Prostate gland (tissue), 2 donors: ENCODE data around the gene ALDH1L2. TPM values are rescaled to one million over a fixed set of nuclear protein-coding genes. Genes with fewer than 3 reads are reported as not detected.

Experiments used
- DNase-seq: peaks from one replicate; pipeline ENCODE4 v3.0.0-alpha.2; 2019; ENCODE audit warnings: low spot score
- H3K27ac ChIP-seq, 2 donors: fragments of 200-600 bp; sonication (generic); 2 replicates each; pipeline ENCODE4 v1.5.1; 2017 to 2019
- H3K27me3 ChIP-seq: fragments of 200-600 bp; sonication (generic); replicated peaks from 2 replicates; pipeline ENCODE4 v1.5.1; 2019; ENCODE audit not compliant: insufficient read depth
- H3K36me3 ChIP-seq, 2 donors: fragments of 200-600 bp; sonication (generic); 1 replicate in 1 of 2; 2 replicates in 1 of 2; pipeline versions ENCODE4 v1.5.1 to v1.8.1; 2017 to 2019
- H3K4me1 ChIP-seq: fragments of 200-600 bp; sonication (generic); replicated peaks from 2 replicates; pipeline ENCODE4 v1.5.1; 2019
- H3K4me3 ChIP-seq, 2 donors: fragments of 200-600 bp; sonication (generic); 2 replicates each; pipeline ENCODE4 v1.5.1; 2017 to 2019
- H3K9me3 ChIP-seq: fragments of 200-600 bp; sonication (generic); 2 replicates; pipeline ENCODE4 v1.5.1; 2017
- CTCF ChIP-seq, 4 experiments: fragments of 200-600 bp in 2 of 4; fragments of 450-650 bp in 2 of 4; sonication (generic) in 2 of 4; IDR thresholded peaks; 1 replicate in 3 of 4; 2 replicates in 1 of 4; pipeline ENCODE4 v1.5.1; 2016 to 2019; ENCODE audit warnings: antibody characterized with exemption in 4 of 4, mild to moderate bottlenecking in 2 of 4, moderate library complexity in 2 of 4
- POLR2A ChIP-seq: fragments of 450-650 bp; IDR thresholded peaks from one replicate; pipeline ENCODE4 v1.6.1; 2016; ENCODE audit warnings: antibody characterized with exemption, mild to moderate bottlenecking
- POLR2AphosphoS5 ChIP-seq: sonication (generic); formaldehyde crosslinking; IDR thresholded peaks from one replicate; pipeline ENCODE4 v1.6.1; 2017; ENCODE audit warnings: antibody characterized with exemption
- WGBS: methylation state at CpG from one replicate; pipeline ENCODE4 v1.1.5; 2018; 5-methylcytosine and 5-hydroxymethylcytosine counted together
- intact Hi-C: fragments of 100-400 bp; cut with DNase I; formaldehyde crosslinking; loops from one replicate; pipeline ENCODE4 v1.14.2; 2022
- total RNA-seq, 2 donors: library from RNA; depleted of rRNA; stranded (reverse); fragments of >200 nt; gene quantifications; one replicate each; pipeline ENCODE4 v1.1.0, GENCODE V29; 2016

The ALDH1L2 gene
- total RNA-seq, 2 donors from 2014 or later, result 2.6 to 5.3 TPM

- Histone ChIP-seq H3K27me3 (no peaks in the 10 kb centered on the region), H3K9me3 (no peaks in the 10 kb centered on the region), H3K27ac (no peak overlapping the region), H3K36me3 (no peaks in the 10 kb centered on the region), H3K4me3 (no peak overlapping the region), H3K4me1 (no peaks in the 10 kb centered on the region)
- 93% methylated on average over 4 of the region's 4 CpGs for WGBS
- DNase-seq, result no peak
- TF ChIP-seq CTCF (IDR thresholded peaks at IDR 0.05) (no peak), POLR2AphosphoS5 (no peak), POLR2A (no peak)
- intact Hi-C loops, result no loop called here
These were observed 66.2 kb downstream of the ALDH1L2 start for GRCh38 chr12:105018012-105018411.

GRCh38 chr12:105015543-105015942, 68.7 kb downstream of the ALDH1L2 start:
- intact Hi-C loops, result no loop called here
- no peak for DNase-seq
- Histone ChIP-seq H3K4me3 (no peak overlapping the region), H3K27ac (no peak overlapping the region), H3K9me3 (no peaks in the 10 kb centered on the region), H3K36me3 (no peaks in the 10 kb centered on the region), H3K4me1 (no peaks in the 10 kb centered on the region), H3K27me3 (no peaks in the 10 kb centered on the region)
- no peak for TF ChIP-seq POLR2AphosphoS5
- no peak for TF ChIP-seq POLR2A
- TF ChIP-seq CTCF (IDR thresholded peaks at IDR 0.05), result no peak
- 94% methylated on average over 4 of the region's 4 CpGs for WGBS

DNA sequence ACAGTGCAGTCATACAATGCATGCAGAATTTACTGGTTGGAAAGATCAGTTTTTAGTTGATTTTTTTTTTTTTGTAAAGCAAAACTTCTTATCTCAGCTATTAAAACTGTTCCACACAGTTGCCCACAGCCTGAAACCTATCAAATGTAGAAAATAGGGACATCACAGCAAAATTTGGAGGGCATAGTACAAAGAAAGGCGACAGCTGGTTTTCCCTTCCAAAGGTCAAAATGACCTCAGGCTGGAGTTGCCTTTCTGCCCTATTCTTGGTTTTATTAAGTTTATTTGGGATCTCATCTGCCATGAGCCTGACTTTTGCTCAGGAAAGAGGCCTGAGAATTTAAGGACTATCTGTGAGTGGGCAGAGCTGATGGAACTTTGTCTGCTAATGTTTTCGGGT, 69.7 kb downstream of the ALDH1L2 start:
- DNase-seq, result no peak

GRCh38 chr12:105013892-105014291, 70.4 kb downstream of the ALDH1L2 start:
- intact Hi-C loops, result no loop called here
- DNase-seq, result no peak
- Histone ChIP-seq H3K4me3 (no peak overlapping the region), H3K27ac (no peak overlapping the region), H3K27me3 (no peaks in the 10 kb centered on the region), H3K4me1 (no peaks in the 10 kb centered on the region), H3K36me3 (no peaks in the 10 kb centered on the region), H3K9me3 (no peaks in the 10 kb centered on the region)
- TF ChIP-seq POLR2A, result no peak
- no peak for TF ChIP-seq POLR2AphosphoS5
- TF ChIP-seq CTCF (IDR thresholded peaks at IDR 0.05), result no peak
- 88% methylated on average over 9 of the region's 9 CpGs for WGBS

More for the DNA sequence above, 69.7 kb downstream of the ALDH1L2 start:
- TF ChIP-seq CTCF (IDR thresholded peaks at IDR 0.05) (no peak), POLR2AphosphoS5 (no peak), POLR2A (no peak)
- Histone ChIP-seq H3K4me1 (no peaks in the 10 kb centered on the region), H3K27ac (no peak overlapping the region), H3K27me3 (no peaks in the 10 kb centered on the region), H3K9me3 (no peaks in the 10 kb centered on the region), H3K4me3 (no peak overlapping the region), H3K36me3 (no peaks in the 10 kb centered on the region)
- intact Hi-C loops, result no loop called here
- 71% methylated on average over 2 of the region's 2 CpGs for WGBS

GRCh38 chr12:105001476-105001875, 82.8 kb downstream of the ALDH1L2 start:
- H3K27ac ChIP-seq, result no peak overlapping the region
- no peaks in the 10 kb centered on the region for H3K9me3 ChIP-seq
- no peak for TF ChIP-seq CTCF (IDR thresholded peaks at IDR 0.05)
- TF ChIP-seq POLR2A, result no peak
- no peak for TF ChIP-seq POLR2AphosphoS5
- no peaks in the 10 kb centered on the region for H3K4me1 ChIP-seq
- no peaks in the 10 kb centered on the region for H3K27me3 ChIP-seq
- H3K4me3 ChIP-seq, result no peak overlapping the region
- DNase-seq, result no peak
- intact Hi-C loops, result no loop called here
- H3K36me3 ChIP-seq, result no peaks in the 10 kb centered on the region
